SU-DHL-6 (cell line): ENCODE measurements around the gene DCLK3.

Source experiments
- H2AFZ ChIP-seq: fragments of 200-600 bp; sonication (generic); 2 replicates; pipeline ENCODE4 v1.6.1; 2014; ENCODE audit warnings: low read depth, mild to moderate bottlenecking, moderate library complexity, mixed read lengths, antibody characterized with exemption, low read length; ENCODE audit not compliant: severe bottlenecking
- H3F3A ChIP-seq: fragments of 200-600 bp; shearing (Covaris generic); 2 replicates; pipeline ENCODE4 v1.6.0; 2016; ENCODE audit warnings: antibody characterized with exemption, mild to moderate bottlenecking; ENCODE audit not compliant: insufficient read depth
- H3K27ac ChIP-seq: fragments of 200-600 bp; sonication (generic); 2 replicates; pipeline ENCODE4 v1.5.1; 2016; ENCODE audit warnings: low read depth, mild to moderate bottlenecking, low read length, moderate library complexity, mixed read lengths
- H3K27me3 ChIP-seq: fragments of 200-600 bp; sonication (generic), shearing (Covaris generic); 2 replicates; pipeline ENCODE4 v1.6.0; 2014; ENCODE audit warnings: mild to moderate bottlenecking, low read length
- H3K36me3 ChIP-seq: fragments of 200-600 bp; sonication (generic); 2 replicates; pipeline ENCODE4 v1.6.1; 2014; ENCODE audit warnings: mild to moderate bottlenecking, low read length, mixed read lengths
- H3K4me2 ChIP-seq: fragments of 300-600, 200-600 bp; shearing (Covaris generic), sonication (generic); 2 replicates; pipeline ENCODE4 v1.6.0; 2014; ENCODE audit warnings: low read length, low read depth, mild to moderate bottlenecking; ENCODE audit not compliant: poor library complexity, severe bottlenecking
- H3K4me3 ChIP-seq: fragments of 200-600 bp; sonication (generic); 2 replicates; pipeline ENCODE4 v1.5.1; 2014; ENCODE audit warnings: antibody characterized with exemption, low read length, mild to moderate bottlenecking, mixed read lengths; ENCODE audit not compliant: insufficient read depth, poor library complexity, severe bottlenecking
- H3K79me2 ChIP-seq: fragments of 200-600 bp; sonication (generic); 2 replicates; pipeline ENCODE4 v1.6.1; 2014; ENCODE audit warnings: mild to moderate bottlenecking, low read length, moderate library complexity; ENCODE audit not compliant: insufficient read depth
- H3K9ac ChIP-seq: fragments of 200-600 bp; sonication (generic); 2 replicates; pipeline ENCODE4 v1.7.0; 2014; ENCODE audit warnings: mild to moderate bottlenecking, low read length
- H3K9me2 ChIP-seq: fragments of 200-600 bp; sonication (generic); replicated peaks from 2 replicates; pipeline ENCODE4 v1.6.1; 2014; ENCODE audit warnings: low read length; ENCODE audit not compliant: insufficient read depth
- H3K9me3 ChIP-seq: fragments of 200-600 bp; sonication (generic); 2 replicates; pipeline ENCODE4 v1.6.1; 2014; ENCODE audit warnings: low read length, mixed read lengths; ENCODE audit not compliant: insufficient read depth
- H4K20me1 ChIP-seq: fragments of 200-600 bp; sonication (generic); 2 replicates; pipeline ENCODE4 v1.6.1; 2014; ENCODE audit warnings: low read depth, mild to moderate bottlenecking, antibody characterized with exemption, low read length, moderate library complexity, mixed read lengths
- EZH2phosphoT487 ChIP-seq: fragments of 200-600 bp; sonication (generic), shearing (Covaris generic); conservative IDR thresholded peaks from 2 replicates; pipeline ENCODE4 v1.6.1; 2018; ENCODE audit warnings: mild to moderate bottlenecking, antibody characterized with exemption, low read length, moderate library complexity, mixed read lengths
- TF ChIP-seq, protein P1 (sequence below): fragments of 200-600 bp; sonication (generic); IDR thresholded peaks from one replicate; pipeline ENCODE4 v1.5.1; 2017; ENCODE audit warnings: antibody characterized with exemption, mild to moderate bottlenecking, low read length, moderate library complexity; ENCODE audit not compliant: insufficient read depth, poor library complexity, severe bottlenecking

Gene DCLK3

DNA sequence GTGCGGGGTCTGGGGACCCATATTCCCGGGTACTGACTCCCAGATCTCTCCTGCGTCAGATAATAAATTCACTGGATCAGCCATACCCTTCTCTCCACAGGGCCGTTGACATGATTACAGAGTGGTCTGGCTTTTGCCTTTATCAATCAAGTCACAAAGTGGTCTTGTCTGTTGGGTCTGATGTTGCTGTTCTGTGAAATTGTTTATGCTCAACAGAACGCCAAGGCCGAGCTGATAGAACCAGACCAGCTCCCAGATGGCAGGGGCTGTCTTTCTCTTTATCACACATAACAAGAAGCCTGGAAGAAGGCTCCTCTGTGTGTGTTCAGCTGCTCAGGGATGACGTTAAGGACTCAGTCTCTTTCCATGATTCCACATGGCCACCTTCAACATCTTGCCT, 751 bp upstream of the DCLK3 start:
- no peak overlapping the region for H3K9ac ChIP-seq
- no peak overlapping the region for H3K4me3 ChIP-seq
- no peaks in the 10 kb centered on the region for H3F3A ChIP-seq
- H3K9me2 ChIP-seq, result no peaks in the 10 kb centered on the region
- H4K20me1 ChIP-seq, result no peaks in the 10 kb centered on the region
- H3K27me3 ChIP-seq, result no peaks in the 10 kb centered on the region
- H3K36me3 ChIP-seq, result no peaks in the 10 kb centered on the region
- TF ChIP-seq, protein P1, sequence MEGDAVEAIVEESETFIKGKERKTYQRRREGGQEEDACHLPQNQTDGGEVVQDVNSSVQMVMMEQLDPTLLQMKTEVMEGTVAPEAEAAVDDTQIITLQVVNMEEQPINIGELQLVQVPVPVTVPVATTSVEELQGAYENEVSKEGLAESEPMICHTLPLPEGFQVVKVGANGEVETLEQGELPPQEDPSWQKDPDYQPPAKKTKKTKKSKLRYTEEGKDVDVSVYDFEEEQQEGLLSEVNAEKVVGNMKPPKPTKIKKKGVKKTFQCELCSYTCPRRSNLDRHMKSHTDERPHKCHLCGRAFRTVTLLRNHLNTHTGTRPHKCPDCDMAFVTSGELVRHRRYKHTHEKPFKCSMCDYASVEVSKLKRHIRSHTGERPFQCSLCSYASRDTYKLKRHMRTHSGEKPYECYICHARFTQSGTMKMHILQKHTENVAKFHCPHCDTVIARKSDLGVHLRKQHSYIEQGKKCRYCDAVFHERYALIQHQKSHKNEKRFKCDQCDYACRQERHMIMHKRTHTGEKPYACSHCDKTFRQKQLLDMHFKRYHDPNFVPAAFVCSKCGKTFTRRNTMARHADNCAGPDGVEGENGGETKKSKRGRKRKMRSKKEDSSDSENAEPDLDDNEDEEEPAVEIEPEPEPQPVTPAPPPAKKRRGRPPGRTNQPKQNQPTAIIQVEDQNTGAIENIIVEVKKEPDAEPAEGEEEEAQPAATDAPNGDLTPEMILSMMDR, result no peak
- no peak for TF ChIP-seq EZH2phosphoT487
- H3K27ac ChIP-seq, result no peak overlapping the region
- H3K4me2 ChIP-seq, result no peak overlapping the region
- no peak overlapping the region for H2AFZ ChIP-seq
- H3K9me3 ChIP-seq, result no peaks in the 10 kb centered on the region
- no peaks in the 10 kb centered on the region for H3K79me2 ChIP-seq

DNA sequence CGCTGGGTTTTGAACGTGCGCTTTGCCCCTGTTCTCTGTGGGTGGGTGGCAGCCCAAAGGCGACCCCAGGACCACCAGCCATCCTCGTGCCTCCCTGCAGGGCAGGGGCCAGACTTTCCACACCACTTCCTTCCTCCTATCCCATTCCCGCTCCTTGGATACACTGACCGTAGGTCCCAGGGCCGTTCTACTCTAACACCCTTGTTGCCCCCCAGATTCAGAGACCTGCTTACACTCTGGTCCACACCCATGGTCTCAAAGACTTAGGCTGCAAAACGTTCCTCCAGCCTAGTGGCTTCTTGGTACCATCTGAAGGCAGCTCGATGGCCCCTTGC, 318 bp upstream of the DCLK3 start:
- TF ChIP-seq, protein P1, result no peak
- no peak for TF ChIP-seq EZH2phosphoT487
- Histone ChIP-seq H3K9ac (no peak overlapping the region), H3K4me3 (no peak overlapping the region)

DNA sequence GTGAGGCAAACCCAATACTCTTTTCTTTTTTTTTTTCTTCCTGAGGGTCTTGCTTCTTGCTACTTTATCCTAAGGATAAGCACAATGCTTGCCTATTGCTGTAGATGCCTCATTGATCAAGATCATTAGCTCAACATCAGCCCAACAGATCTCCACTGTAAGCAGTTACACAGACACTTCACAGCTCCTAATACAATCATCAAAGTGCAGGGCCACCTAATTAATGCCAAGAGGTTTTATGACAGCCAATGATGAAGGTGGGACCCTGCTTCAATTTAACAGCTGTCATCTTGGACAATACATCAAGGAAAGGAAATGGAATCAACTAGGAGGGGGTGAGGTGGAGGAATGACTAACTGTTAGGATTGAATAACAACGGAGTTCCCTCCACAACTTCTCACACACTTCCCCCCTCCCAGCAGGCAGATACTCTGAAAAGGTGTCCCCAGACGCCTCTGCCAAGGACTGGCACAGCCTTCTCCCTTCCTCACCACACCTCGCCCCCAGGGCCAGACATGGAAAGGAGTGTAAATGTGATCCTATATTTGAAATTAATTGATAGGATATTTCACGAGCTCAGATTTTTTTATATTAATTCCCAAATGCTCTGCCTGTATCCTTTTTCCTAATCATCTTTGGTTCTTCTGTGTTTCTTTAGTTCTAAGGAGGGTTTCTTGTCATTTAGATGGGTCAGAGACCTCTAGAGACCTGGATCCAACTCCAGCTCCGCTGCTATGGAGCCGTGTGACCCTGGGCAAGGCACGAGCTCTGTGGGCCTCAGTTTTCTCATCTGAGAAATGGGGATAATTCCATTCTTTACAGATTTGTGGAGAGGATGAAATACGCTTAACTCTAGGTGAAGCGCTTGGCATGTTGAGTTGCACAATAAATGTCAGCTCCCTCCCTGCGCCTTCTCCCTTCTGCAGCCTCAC, 1.2 kb downstream of the DCLK3 start:
- Histone ChIP-seq H4K20me1 (no peaks in the 10 kb centered on the region), H2AFZ (no peak overlapping the region), H3K27ac (no peak overlapping the region), H3K9ac (no peak overlapping the region), H3K9me3 (no peaks in the 10 kb centered on the region), H3K27me3 (no peaks in the 10 kb centered on the region), H3K9me2 (no peaks in the 10 kb centered on the region), H3K79me2 (no peaks in the 10 kb centered on the region), H3F3A (no peaks in the 10 kb centered on the region), H3K4me2 (no peak overlapping the region), H3K4me3 (no peak overlapping the region), H3K36me3 (no peaks in the 10 kb centered on the region)
- no peak for TF ChIP-seq EZH2phosphoT487
- TF ChIP-seq, protein P1, result no peak

More for the DNA sequence above, 318 bp upstream of the DCLK3 start:
- no peak overlapping the region for H2AFZ ChIP-seq
- H3K9me3 ChIP-seq, result no peaks in the 10 kb centered on the region
- no peak overlapping the region for H3K27ac ChIP-seq
- no peak overlapping the region for H3K4me2 ChIP-seq
- no peaks in the 10 kb centered on the region for H3K36me3 ChIP-seq
- no peaks in the 10 kb centered on the region for H4K20me1 ChIP-seq
- H3K79me2 ChIP-seq, result no peaks in the 10 kb centered on the region
- H3F3A ChIP-seq, result no peaks in the 10 kb centered on the region
- no peaks in the 10 kb centered on the region for H3K9me2 ChIP-seq
- H3K27me3 ChIP-seq, result no peaks in the 10 kb centered on the region
